ENCODE data around the gene RASAL2. TPM values are rescaled to one million over a fixed set of nuclear protein-coding genes. Genes with fewer than 3 reads are reported as not detected.
"Not testable (repeated sequence)": the region's sequence is repeated elsewhere in the genome, so short reads cannot be mapped to it uniquely, and the experiment has no call there.

Gene RASAL2
- total RNA-seq, 1 experiment from 2014 or later: 22.2 TPM

DNA sequence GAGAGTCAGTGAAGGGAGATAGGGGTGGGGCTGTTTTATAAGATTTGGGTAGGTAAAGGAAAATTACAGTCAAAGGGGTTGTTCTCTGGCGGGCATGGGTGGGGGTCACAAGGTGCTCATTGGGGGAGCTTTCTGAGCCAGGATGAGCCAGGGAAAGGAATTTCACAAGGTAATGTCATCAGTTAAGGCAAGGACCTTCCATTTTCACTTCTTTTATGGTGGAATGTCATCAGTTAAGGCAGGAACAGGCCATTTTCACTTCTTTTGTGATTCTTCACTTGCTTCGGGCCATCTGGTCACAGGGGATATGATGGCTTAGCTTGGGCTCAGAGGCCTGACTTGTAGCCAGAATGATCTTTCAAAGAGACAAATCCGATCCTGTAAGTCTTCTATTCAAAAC, 159.7 kb downstream of the RASAL2 start:
- H2BK12ac ChIP-seq (ENCODE audit: insufficient read length, low read depth, low read length); H3K27me3 ChIP-seq (ENCODE audit: insufficient read depth, low read length); H2AFZ ChIP-seq (ENCODE audit: low read length); H3K18ac ChIP-seq (ENCODE audit: insufficient read length, low read depth, low read length); H3K27ac ChIP-seq (ENCODE audit: insufficient read length, low read depth, low read length); H2BK5ac ChIP-seq (ENCODE audit: insufficient read length, low read length); H4K5ac ChIP-seq (ENCODE audit: insufficient read length, low read depth, low read length); H3K56ac ChIP-seq (ENCODE audit: insufficient read length, low read depth, low read length); H3K4me1 ChIP-seq (ENCODE audit: insufficient read depth, low read length); H3K79me2 ChIP-seq (ENCODE audit: insufficient read depth, low read length); H3K79me1 ChIP-seq (ENCODE audit: insufficient read depth, low read depth, low read length, poor library complexity, severe bottlenecking); H3K27me3 Mint-ChIP-seq (ENCODE audit: low read depth); H3K9me3 ChIP-seq (ENCODE audit: control insufficient read depth, low read depth, low read length); H4K8ac ChIP-seq (replicated peaks; ENCODE audit: insufficient read length, low read depth, low read length); H3K14ac ChIP-seq (ENCODE audit: insufficient read depth, low read length); H3K23ac ChIP-seq (ENCODE audit: insufficient read length, low read depth, low read length); H2AK5ac ChIP-seq (ENCODE audit: insufficient read length, low read length); H3K4me2 ChIP-seq (ENCODE audit: insufficient read depth, insufficient read length, low read length); H3K23me2 ChIP-seq (ENCODE audit: insufficient read length, low read depth, low read length, poor library complexity, severe bottlenecking); H4K20me1 ChIP-seq (ENCODE audit: control insufficient read depth, insufficient read depth, insufficient read length); H3T11ph ChIP-seq (ENCODE audit: low read length); H2BK20ac ChIP-seq (ENCODE audit: low read depth, low read length, poor library complexity, severe bottlenecking); DNase-seq; H3K9me3 Mint-ChIP-seq; H3K4me3 Mint-ChIP-seq; H3K4ac ChIP-seq (ENCODE audit: low read depth, low read length); H4K91ac ChIP-seq (ENCODE audit: insufficient read length, low read depth, low read length); H3K9ac ChIP-seq (ENCODE audit: extremely low read depth, insufficient read length, low read length); H2BK15ac ChIP-seq (ENCODE audit: low read depth, low read length): not testable (repeated sequence)
- Mint-ChIP-seq H3K27ac (peak overlapping the region; percentile 7 to 93 (median 13); a peak in 5 of 7 replicates), H3K4me1 (peaks cover 38 to 43% of the 10 kb centered on the region in 2 experiments), H3K36me3 (ENCODE audit: insufficient read depth in 1 of 3, low read depth in 3 of 3) (peaks cover 9 to 14% (median 11%) of the 10 kb centered on the region in 3 experiments)
- peak overlapping the region; percentile 48 for H2BK120ac ChIP-seq (ENCODE audit: low read depth, low read length, poor library complexity, severe bottlenecking)
- no CpG with 5 or more reads among the region's 3 CpGs for WGBS (ENCODE audit: extremely low coverage, insufficient read length, low lambda C conversion rate)
